ENCODE measurements around the gene DAGLB. TPM values are rescaled to one million over a fixed set of nuclear protein-coding genes. Genes with fewer than 3 reads are reported as not detected.

Gene DAGLB
- 20.7 to 23.3 TPM (median 23.0 TPM) in 5 replicates for total RNA-seq (2022; extraction: Qiagen RNA extraction)

GRCh38 chr7:6447581-6448199 is at the start of gene DAGLB:
DAGLB (minus strand) TSS chr7:6447954; CDS start chr7:6447842, 112 bp downstream.

Other genes with a start within 250 kb of the DAGLB start
- gene CYTH3, start 175.3 kb downstream of the DAGLB start, total RNA-seq (2022; extraction: Qiagen RNA extraction): 29.4 to 33.5 TPM (median 32.0 TPM) in 5 replicates
- 13.2 to 17.3 TPM (median 15.8 TPM) in 5 replicates for gene FAM220A, start 99.0 kb downstream of the DAGLB start, total RNA-seq (2022; extraction: Qiagen RNA extraction)
- 259 to 393 TPM (median 388 TPM) in 5 replicates for gene RAC1, start 73.4 kb downstream of the DAGLB start, total RNA-seq (2022; extraction: Qiagen RNA extraction)
- gene KDELR2, start 36.2 kb upstream of the DAGLB start, total RNA-seq (2022; extraction: Qiagen RNA extraction): 116 to 138 TPM (median 136 TPM) in 5 replicates
- not detected in 5 replicates for gene GRID2IP, start 103.5 kb upstream of the DAGLB start, total RNA-seq (2022; extraction: Qiagen RNA extraction)
- gene ZDHHC4, start 129.5 kb upstream of the DAGLB start, total RNA-seq (2022; extraction: Qiagen RNA extraction): 47.2 to 51.2 TPM (median 49.6 TPM) in 5 replicates
- gene INTS15, start 142.1 kb upstream of the DAGLB start, total RNA-seq (2022; extraction: Qiagen RNA extraction): 22.4 to 26.7 TPM (median 24.8 TPM) in 5 replicates
- gene ZNF853, start 167.7 kb upstream of the DAGLB start, total RNA-seq (2022; extraction: Qiagen RNA extraction): 1.9 to 2.8 TPM (median 2.5 TPM) in 5 replicates
- gene ZNF316, start 189.4 kb upstream of the DAGLB start, total RNA-seq (2022; extraction: Qiagen RNA extraction): 8.4 to 14.7 TPM (median 13.3 TPM) in 5 replicates